NB4 (cell line): ENCODE data around the gene RAET1L.

Experiments used
- DNase-seq: peaks from one replicate; pipeline ENCODE4 v3.0.0; 2010; ENCODE audit warnings: low read depth
- H3K4me3 ChIP-seq: one replicate; pipeline ENCODE4 v1.5.1; 2011; ENCODE audit warnings: mild to moderate bottlenecking, low read depth, low read length, moderate library complexity
- MYC ChIP-seq: IDR thresholded peaks from 2 replicates; pipeline ENCODE4 v1.6.1; 2011; ENCODE audit warnings: low read depth, low read length
- POLR2A ChIP-seq: IDR thresholded peaks from 2 replicates; pipeline ENCODE4 v1.6.1; 2011; ENCODE audit warnings: mild to moderate bottlenecking; ENCODE audit not compliant: insufficient read length; ENCODE audit errors: extremely low read depth
- TF ChIP-seq, protein P1 (sequence below): IDR thresholded peaks from one replicate; pipeline ENCODE4 v1.5.1; 2012; ENCODE audit warnings: low read depth, low read length
- TF ChIP-seq, protein P2 (sequence below): IDR thresholded peaks from 2 replicates; pipeline ENCODE4 v1.6.1; 2011; ENCODE audit warnings: low read depth, low read length

Gene RAET1L

DNA sequence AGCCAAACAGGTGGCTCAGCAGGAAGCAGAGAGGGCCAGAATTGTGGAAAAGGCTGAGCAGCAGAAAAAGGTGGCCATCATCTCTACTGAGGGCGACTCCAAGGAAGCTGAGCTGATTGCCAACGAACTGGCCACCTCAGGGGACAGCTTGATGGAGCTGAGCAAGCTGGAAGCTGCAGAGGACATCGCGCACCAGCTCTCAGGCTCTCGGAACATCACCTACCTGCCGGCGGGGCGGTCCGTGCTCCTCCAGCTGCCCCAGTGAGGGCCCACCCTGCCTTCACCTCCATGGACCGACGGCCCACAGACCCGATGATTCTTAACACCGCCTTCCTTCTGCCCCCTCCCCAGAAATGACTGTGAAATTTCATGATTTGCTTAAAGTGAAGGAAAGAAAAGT, 17.8 kb upstream of the RAET1L start:
- TF ChIP-seq MYC, result no peak
- TF ChIP-seq, protein P1, sequence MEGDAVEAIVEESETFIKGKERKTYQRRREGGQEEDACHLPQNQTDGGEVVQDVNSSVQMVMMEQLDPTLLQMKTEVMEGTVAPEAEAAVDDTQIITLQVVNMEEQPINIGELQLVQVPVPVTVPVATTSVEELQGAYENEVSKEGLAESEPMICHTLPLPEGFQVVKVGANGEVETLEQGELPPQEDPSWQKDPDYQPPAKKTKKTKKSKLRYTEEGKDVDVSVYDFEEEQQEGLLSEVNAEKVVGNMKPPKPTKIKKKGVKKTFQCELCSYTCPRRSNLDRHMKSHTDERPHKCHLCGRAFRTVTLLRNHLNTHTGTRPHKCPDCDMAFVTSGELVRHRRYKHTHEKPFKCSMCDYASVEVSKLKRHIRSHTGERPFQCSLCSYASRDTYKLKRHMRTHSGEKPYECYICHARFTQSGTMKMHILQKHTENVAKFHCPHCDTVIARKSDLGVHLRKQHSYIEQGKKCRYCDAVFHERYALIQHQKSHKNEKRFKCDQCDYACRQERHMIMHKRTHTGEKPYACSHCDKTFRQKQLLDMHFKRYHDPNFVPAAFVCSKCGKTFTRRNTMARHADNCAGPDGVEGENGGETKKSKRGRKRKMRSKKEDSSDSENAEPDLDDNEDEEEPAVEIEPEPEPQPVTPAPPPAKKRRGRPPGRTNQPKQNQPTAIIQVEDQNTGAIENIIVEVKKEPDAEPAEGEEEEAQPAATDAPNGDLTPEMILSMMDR, result no peak
- DNase-seq, result no peak
- H3K4me3 ChIP-seq, result no peak overlapping the region

DNA sequence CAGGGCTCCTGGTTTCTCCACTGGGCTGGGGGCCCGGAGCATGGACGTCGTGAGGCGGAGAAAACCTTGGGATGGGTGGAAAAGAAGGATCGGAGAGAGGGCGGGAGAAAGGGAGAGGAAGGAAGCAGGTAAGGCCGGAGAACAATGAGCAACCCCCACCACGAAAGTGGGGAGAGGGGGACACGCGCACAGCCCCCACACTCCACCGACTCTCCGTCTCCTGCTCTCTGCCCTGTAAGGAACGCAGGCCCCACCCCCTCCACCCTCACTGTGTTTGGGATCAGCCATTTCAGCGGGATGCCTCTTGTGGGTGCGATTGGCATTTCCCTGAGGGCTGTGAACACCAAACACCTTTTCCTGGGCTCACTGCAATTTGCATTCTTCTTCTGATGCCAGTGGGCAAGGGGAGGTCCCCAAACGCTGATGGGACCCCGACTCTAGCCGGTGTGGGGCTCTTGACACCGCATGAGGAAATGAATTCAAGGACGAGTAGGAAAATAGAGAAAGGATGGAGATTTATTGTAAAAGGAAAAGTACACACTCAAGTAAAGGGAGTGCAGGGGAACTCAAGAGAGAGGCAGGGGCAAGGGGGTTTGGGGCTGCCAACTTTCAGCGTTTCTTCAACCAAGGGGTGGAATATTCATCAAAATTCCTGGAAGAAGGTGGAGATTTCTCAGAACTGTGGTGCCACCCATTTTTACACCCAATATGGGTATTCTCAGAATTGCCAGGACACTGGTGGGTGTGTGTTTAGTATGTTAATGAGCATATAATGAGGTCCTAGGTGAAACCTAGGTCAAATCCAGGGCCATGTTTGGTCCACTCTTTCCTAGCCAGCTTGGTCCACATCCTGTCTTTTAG, 13.1 kb upstream of the RAET1L start:
- no peak for DNase-seq

DNA sequence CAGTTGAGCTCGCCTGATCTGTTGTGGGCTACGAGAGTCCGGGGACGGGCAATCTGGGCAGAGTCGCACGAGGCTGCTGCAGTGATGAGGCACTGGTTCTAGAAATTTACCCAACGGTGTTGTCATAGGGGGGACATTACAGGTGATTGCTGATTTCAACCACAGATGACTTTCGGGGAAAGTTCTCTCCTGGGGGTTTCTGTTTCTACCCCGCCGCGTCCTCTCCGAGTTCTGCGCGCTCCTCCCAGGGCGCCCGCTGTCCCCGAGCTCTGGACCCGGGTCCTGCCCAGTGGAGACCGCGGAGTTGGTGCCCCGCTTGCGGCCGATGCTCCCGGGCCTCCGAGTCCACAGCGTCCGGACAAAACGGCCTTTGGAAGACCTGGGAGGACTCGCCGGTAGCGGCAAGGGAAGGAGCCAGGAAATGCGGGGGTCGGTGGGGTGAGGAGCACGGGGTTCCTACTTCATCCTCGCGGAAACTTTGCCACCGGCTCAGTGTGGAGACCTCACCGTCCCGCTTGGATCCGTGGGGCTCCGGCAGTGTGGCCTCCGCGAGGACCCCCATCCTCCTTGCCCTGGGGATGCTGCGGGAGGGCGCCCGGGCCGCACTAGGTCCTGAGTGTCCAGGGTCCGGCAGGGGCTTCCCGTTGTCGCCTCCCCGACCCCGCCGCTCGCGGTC, 12.3 kb upstream of the RAET1L start:
- no peak for DNase-seq
- TF ChIP-seq, protein P2, sequence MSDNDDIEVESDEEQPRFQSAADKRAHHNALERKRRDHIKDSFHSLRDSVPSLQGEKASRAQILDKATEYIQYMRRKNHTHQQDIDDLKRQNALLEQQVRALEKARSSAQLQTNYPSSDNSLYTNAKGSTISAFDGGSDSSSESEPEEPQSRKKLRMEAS, result no peak
- TF ChIP-seq, protein P1, result no peak
- TF ChIP-seq MYC (no peak), POLR2A (no peak)
- H3K4me3 ChIP-seq, result no peak overlapping the region

More for the DNA sequence above, 13.1 kb upstream of the RAET1L start:
- no peak overlapping the region for H3K4me3 ChIP-seq
- no peak for TF ChIP-seq POLR2A
- TF ChIP-seq, protein P2, result no peak
- TF ChIP-seq, protein P1, result no peak
- no peak for TF ChIP-seq MYC

DNA sequence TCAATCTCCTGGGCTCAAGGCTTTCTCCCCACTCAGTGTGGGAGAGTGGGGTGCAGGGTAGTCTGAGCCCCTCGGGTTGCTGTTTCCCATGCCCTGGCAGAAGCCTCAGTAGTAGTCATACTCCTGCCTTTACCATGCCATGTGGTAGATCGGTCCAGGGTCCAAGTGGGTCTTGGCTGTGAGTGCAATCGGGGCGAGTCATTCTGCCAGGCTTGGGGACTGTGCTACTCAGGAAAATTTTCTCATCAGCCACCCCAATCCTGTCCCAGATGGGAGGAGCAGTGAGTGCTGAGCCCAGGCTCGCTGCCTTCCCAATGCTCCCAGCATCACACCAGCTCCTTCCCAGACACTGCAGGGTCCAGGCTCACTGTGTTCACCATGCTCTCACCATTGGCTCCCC, 10.7 kb upstream of the RAET1L start:
- TF ChIP-seq, protein P2, result no peak
- TF ChIP-seq, protein P1, result no peak
- TF ChIP-seq POLR2A (no peak), MYC (no peak)
- no peak for DNase-seq

DNA sequence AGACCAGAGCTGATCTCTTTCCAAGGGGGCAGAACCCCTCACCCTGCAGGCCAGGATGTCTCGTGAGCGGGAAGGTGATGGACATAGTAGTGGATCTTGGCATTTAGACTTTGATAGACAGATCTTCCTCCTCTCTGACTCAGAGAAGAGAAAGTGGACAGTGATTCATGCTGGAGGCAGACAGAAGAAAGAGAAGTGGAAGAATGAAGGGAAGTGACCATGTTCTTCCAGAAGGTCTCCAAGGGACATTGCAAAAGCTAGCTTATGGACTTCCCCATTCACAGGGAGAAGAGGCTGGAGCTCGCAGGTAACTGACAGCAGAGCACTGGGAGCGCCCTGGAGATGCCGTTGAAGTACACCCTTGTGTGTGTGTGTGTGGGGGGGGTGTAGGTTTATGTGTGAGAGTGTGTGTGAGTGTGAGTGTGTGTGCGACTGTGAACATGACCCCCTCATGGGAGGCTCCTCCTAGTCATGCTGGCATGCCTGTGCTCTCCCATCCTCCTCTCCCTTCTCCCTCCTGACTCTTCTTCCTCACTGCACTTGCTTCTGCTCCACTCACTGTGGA, 8.0 kb upstream of the RAET1L start:
- no peak overlapping the region for H3K4me3 ChIP-seq
- peak; percentile 8 for DNase-seq
- TF ChIP-seq, protein P2, result no peak
- TF ChIP-seq POLR2A, result no peak
- TF ChIP-seq, protein P1, result no peak
- no peak for TF ChIP-seq MYC

More for the DNA sequence above, 10.7 kb upstream of the RAET1L start:
- H3K4me3 ChIP-seq, result no peak overlapping the region
